Liver (tissue), 9 donors: ENCODE results near the gene GZMM. TPM values are rescaled to one million over a fixed set of nuclear protein-coding genes. Genes with fewer than 3 reads are reported as not detected.
A peak's percentile ranks its signal among the peaks of the same experiment; 100 is the strongest.

Source experiments
- DNase-seq: peaks from one replicate; pipeline ENCODE4 v3.0.0-alpha.2; 2017; ENCODE audit warnings: low spot score
- H3K27ac ChIP-seq, 2 donors: one replicate each; pipeline ENCODE4 v1.7.0; 2013; ENCODE audit warnings: inconsistent platforms in 2 of 2, low read length in 2 of 2, control low read depth in 1 of 2, low read depth in 1 of 2, mild to moderate bottlenecking in 1 of 2
- H3K27me3 ChIP-seq, 4 donors: one replicate each; pipeline versions ENCODE4 v1.6.1 to v1.7.0; 2013; ENCODE audit warnings: low read length in 3 of 4, inconsistent platforms in 1 of 4, mild to moderate bottlenecking in 1 of 4, moderate library complexity in 1 of 4; ENCODE audit not compliant: control insufficient read depth in 4 of 4, insufficient read depth in 4 of 4
- H3K36me3 ChIP-seq, 4 donors: one replicate each; pipeline versions ENCODE4 v1.6.1 to v1.7.0; 2013; ENCODE audit warnings: low read length in 3 of 4, mild to moderate bottlenecking in 3 of 4, low read depth in 1 of 4, moderate library complexity in 1 of 4; ENCODE audit not compliant: control insufficient read depth in 4 of 4, insufficient read depth in 3 of 4
- H3K4me1 ChIP-seq, 4 donors: one replicate each; pipeline versions ENCODE4 v1.6.1 to v1.7.0; 2013; ENCODE audit warnings: low read length in 3 of 4, mild to moderate bottlenecking in 3 of 4, moderate library complexity in 1 of 4; ENCODE audit not compliant: control insufficient read depth in 4 of 4, insufficient read depth in 4 of 4
- H3K4me3 ChIP-seq, 3 donors: one replicate each; pipeline versions ENCODE4 v1.6.1 to v1.7.0; 2013; ENCODE audit warnings: low read length in 3 of 3, control low read depth in 1 of 3, low read depth in 1 of 3, mild to moderate bottlenecking in 1 of 3
- H3K9ac ChIP-seq, 2 donors: one replicate each; pipeline ENCODE4 v1.7.0; 2013; ENCODE audit warnings: low read length in 2 of 2, mild to moderate bottlenecking in 2 of 2, moderate library complexity in 2 of 2, control low read depth in 1 of 2, low read depth in 1 of 2
- H3K9me3 ChIP-seq, 4 donors: one replicate each; pipeline versions ENCODE4 v1.6.1 to v1.7.0; 2013; ENCODE audit warnings: low read length in 3 of 4; ENCODE audit not compliant: control insufficient read depth in 4 of 4
- ATF3 ChIP-seq: IDR thresholded peaks from 2 replicates; pipeline ENCODE4 v1.6.1; 2016; ENCODE audit warnings: antibody characterized with exemption
- EGR1 ChIP-seq, 2 donors: IDR thresholded peaks; 2 replicates each; pipeline ENCODE4 v1.6.1; 2016 to 2018; ENCODE audit warnings: antibody characterized with exemption in 2 of 2, low read depth in 2 of 2
- FOXA1 ChIP-seq: IDR thresholded peaks from 2 replicates; pipeline ENCODE4 v1.6.1; 2016; ENCODE audit warnings: antibody characterized with exemption
- GABPA ChIP-seq, 2 donors: IDR thresholded peaks in 1 of 2; conservative IDR thresholded peaks in 1 of 2; 2 replicates each; pipeline ENCODE4 v1.6.1; 2016; ENCODE audit warnings: antibody characterized with exemption in 2 of 2, mild to moderate bottlenecking in 1 of 2, moderate library complexity in 1 of 2
- HNF4A ChIP-seq, 2 donors: conservative IDR thresholded peaks; 2 replicates each; pipeline ENCODE4 v1.6.1; 2016; ENCODE audit warnings: antibody characterized with exemption in 2 of 2, mild to moderate bottlenecking in 2 of 2
- HNF4G ChIP-seq: IDR thresholded peaks from 2 replicates; pipeline ENCODE4 v1.6.1; 2016; ENCODE audit warnings: antibody characterized with exemption
- JUND ChIP-seq, 2 donors: IDR thresholded peaks; 2 replicates each; pipeline ENCODE4 v1.6.1; 2016; ENCODE audit warnings: antibody characterized with exemption in 2 of 2
- MAX ChIP-seq: IDR thresholded peaks from 2 replicates; pipeline ENCODE4 v1.6.1; 2016; ENCODE audit warnings: antibody characterized with exemption
- NR2F2 ChIP-seq: IDR thresholded peaks from 2 replicates; pipeline ENCODE4 v1.6.1; 2016; ENCODE audit warnings: antibody characterized with exemption
- RAD21 ChIP-seq, 2 donors: IDR thresholded peaks; 2 replicates each; pipeline ENCODE4 v1.6.1; 2016; ENCODE audit warnings: antibody characterized with exemption in 2 of 2, mild to moderate bottlenecking in 2 of 2
- RXRA ChIP-seq, 2 donors: IDR thresholded peaks; 2 replicates each; pipeline ENCODE4 v1.6.1; 2017 to 2018; ENCODE audit warnings: antibody characterized with exemption in 2 of 2, mild to moderate bottlenecking in 1 of 2
- SP1 ChIP-seq: IDR thresholded peaks from 2 replicates; pipeline ENCODE4 v1.6.1; 2018; ENCODE audit warnings: antibody characterized with exemption, mild to moderate bottlenecking
- TAF1 ChIP-seq: conservative IDR thresholded peaks from 2 replicates; pipeline ENCODE4 v1.6.1; 2016; ENCODE audit warnings: antibody characterized with exemption, mild to moderate bottlenecking
- YY1 ChIP-seq: IDR thresholded peaks from 2 replicates; pipeline ENCODE4 v1.6.1; 2016; ENCODE audit warnings: antibody characterized with exemption, mild to moderate bottlenecking
- WGBS: extraction: QIAGEN DNeasy Blood & Tissue Kit; methylation state at CpG from one replicate; pipeline ENCODE4 v1.1.7; 2013; 5-methylcytosine and 5-hydroxymethylcytosine counted together
- polyA plus RNA-seq, 2 donors: library from polyadenylated mRNA; stranded (reverse) in 1 of 2; unstranded in 1 of 2; fragments of 200-250 nt in 1 of 2; fragments of >200 nt in 1 of 2; fragmentation: Nextera tagmentation in 1 of 2; extraction: Ambion mirVana in 1 of 2; gene quantifications; one replicate each; pipeline versions ENCODE4 v1.2.1 to v1.2.3, GENCODE V29; 2013 to 2015
- total RNA-seq, 2 donors: library from RNA; depleted of rRNA; stranded (reverse); fragments of >200 nt; gene quantifications; one replicate each; pipeline ENCODE4 v1.2.3, GENCODE V29; 2014
- TF ChIP-seq, protein P1 (sequence below): IDR thresholded peaks from 2 replicates; pipeline ENCODE4 v1.6.1; 2016; ENCODE audit warnings: antibody characterized with exemption, mild to moderate bottlenecking
- donor health status: healthy.
- donor health status: healthy.
- donor health status: healthy.
- donor health status: healthy.
- donor health status: healthy.

GZMM gene
- total and polyA plus RNA-seq, 4 donors: 0.28 to 1.3 (median 1.1) TPM

GRCh38 chr19:567296-567900, 23.5 kb downstream of the GZMM start:
- no peaks in the 10 kb centered on the region for H3K27me3 ChIP-seq
- no peak overlapping the region for H3K4me3 ChIP-seq
- WGBS: 93% methylated on average over 22 of the region's 22 CpGs
- no peaks in the 10 kb centered on the region for H3K36me3 ChIP-seq
- H3K27ac ChIP-seq: peak overlapping the region in 1 of 2 donors; percentile 12
- no peak for DNase-seq
- H3K4me1 ChIP-seq: peaks cover 0 to 11% (median 8%) of the 10 kb centered on the region in 4 donors
- no peak for TF ChIP-seq HNF4A (conservative IDR thresholded peaks at IDR 0.05)
- TF ChIP-seq HNF4G: no peak
- TF ChIP-seq JUND (IDR thresholded peaks at IDR 0.05): no peak
- no peaks in the 10 kb centered on the region for H3K9me3 ChIP-seq
- H3K9ac ChIP-seq: no peak overlapping the region

GRCh38 chr19:570251-570686, 26.4 kb downstream of the GZMM start:
- peaks cover 14 to 29% (median 24%) of the 10 kb centered on the region in 4 donors for H3K4me1 ChIP-seq
- H3K27ac ChIP-seq: no peak overlapping the region
- H3K9me3 ChIP-seq: no peaks in the 10 kb centered on the region
- DNase-seq: no peak
- H3K4me3 ChIP-seq: no peak overlapping the region
- WGBS: 76% methylated on average over 19 of the region's 25 CpGs
- no peaks in the 10 kb centered on the region for H3K36me3 ChIP-seq
- no peaks in the 10 kb centered on the region for H3K27me3 ChIP-seq
- TF ChIP-seq HNF4A (conservative IDR thresholded peaks at IDR 0.05) (no peak), NR2F2 (no peak), RAD21 (IDR thresholded peaks at IDR 0.05) (no peak), YY1 (no peak), HNF4G (no peak), RXRA (IDR thresholded peaks at IDR 0.05) (no peak), FOXA1 (no peak), JUND (IDR thresholded peaks at IDR 0.05) (no peak), MAX (no peak), TAF1 (no peak), SP1 (no peak), ATF3 (no peak), GABPA (IDR thresholded peaks at IDR 0.05 in 1 of 2, conservative IDR thresholded peaks at IDR 0.05 in 1 of 2) (no peak), EGR1 (IDR thresholded peaks at IDR 0.05; ENCODE audit: low read depth in 2 of 2) (no peak)
- TF ChIP-seq, protein P1, sequence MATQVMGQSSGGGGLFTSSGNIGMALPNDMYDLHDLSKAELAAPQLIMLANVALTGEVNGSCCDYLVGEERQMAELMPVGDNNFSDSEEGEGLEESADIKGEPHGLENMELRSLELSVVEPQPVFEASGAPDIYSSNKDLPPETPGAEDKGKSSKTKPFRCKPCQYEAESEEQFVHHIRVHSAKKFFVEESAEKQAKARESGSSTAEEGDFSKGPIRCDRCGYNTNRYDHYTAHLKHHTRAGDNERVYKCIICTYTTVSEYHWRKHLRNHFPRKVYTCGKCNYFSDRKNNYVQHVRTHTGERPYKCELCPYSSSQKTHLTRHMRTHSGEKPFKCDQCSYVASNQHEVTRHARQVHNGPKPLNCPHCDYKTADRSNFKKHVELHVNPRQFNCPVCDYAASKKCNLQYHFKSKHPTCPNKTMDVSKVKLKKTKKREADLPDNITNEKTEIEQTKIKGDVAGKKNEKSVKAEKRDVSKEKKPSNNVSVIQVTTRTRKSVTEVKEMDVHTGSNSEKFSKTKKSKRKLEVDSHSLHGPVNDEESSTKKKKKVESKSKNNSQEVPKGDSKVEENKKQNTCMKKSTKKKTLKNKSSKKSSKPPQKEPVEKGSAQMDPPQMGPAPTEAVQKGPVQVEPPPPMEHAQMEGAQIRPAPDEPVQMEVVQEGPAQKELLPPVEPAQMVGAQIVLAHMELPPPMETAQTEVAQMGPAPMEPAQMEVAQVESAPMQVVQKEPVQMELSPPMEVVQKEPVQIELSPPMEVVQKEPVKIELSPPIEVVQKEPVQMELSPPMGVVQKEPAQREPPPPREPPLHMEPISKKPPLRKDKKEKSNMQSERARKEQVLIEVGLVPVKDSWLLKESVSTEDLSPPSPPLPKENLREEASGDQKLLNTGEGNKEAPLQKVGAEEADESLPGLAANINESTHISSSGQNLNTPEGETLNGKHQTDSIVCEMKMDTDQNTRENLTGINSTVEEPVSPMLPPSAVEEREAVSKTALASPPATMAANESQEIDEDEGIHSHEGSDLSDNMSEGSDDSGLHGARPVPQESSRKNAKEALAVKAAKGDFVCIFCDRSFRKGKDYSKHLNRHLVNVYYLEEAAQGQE: no peak
- H3K9ac ChIP-seq: no peak overlapping the region
